ENCODE measurements around the gene RNASEH2A. TPM values are rescaled to one million over a fixed set of nuclear protein-coding genes. Genes with fewer than 3 reads are reported as not detected.

The RNASEH2A gene
- total and polyA plus RNA-seq, 2 of the 13 experiments (the other 11 are each of a cell fraction or from before 2014, with no cell fraction given), result 25.1 to 35.8 TPM

GRCh38 chr19:12778905-12779161, 27.6 kb upstream of the RNASEH2A start:
- Histone ChIP-seq H3K9ac (ENCODE audit: insufficient read depth, low read depth, low read length) (peak overlapping the region; percentile 53), H3K9me3 (ENCODE audit: low read length) (no peaks in the 10 kb centered on the region), H3K27me3 (ENCODE audit: control insufficient read depth in 1 of 2, insufficient read depth in 2 of 2, low read length in 2 of 2) (no peaks in the 10 kb centered on the region; a peak in 1 of 5 replicates), H2AFZ (ENCODE audit: low read length) (no peak overlapping the region), H3K27ac (ENCODE audit: extremely low read length, insufficient read depth, low read length) (no peak overlapping the region), H3K4me2 (ENCODE audit: low read depth, low read length) (peak overlapping the region; percentile 91), H3K4me3 (replicated peaks in 1 of 3; ENCODE audit: insufficient read depth in 1 of 3, low read depth in 2 of 3, low read length in 3 of 3) (peak overlapping the region; percentile 76 to 80 (median 79); a peak in 5 of 6 replicates), H3K4me1 (ENCODE audit: insufficient read depth, low read length) (peaks cover 56% of the 10 kb centered on the region), H4K20me1 (ENCODE audit: insufficient read depth, low read length) (no peaks in the 10 kb centered on the region), H3K79me2 (ENCODE audit: insufficient read depth, low read length) (no peaks in the 10 kb centered on the region), H3K36me3 (replicated peaks in 1 of 2; ENCODE audit: control insufficient read depth in 1 of 2, insufficient read depth in 2 of 2, low read length in 2 of 2) (no peaks in the 10 kb centered on the region)
- FAIRE-seq, result no peak
- in situ Hi-C loops (cut with HindIII; ENCODE audit: extremely low pct_ligation_motif_present, low pct_unique_long_range_greater_than_20kb), result no loop called here
- intact Hi-C loops (cut with micrococcal nuclease; ENCODE audit: unreplicated experiment), result loop anchor here (1.0 kb wide), 1 partner anchor 17 kb away; no protein-coding TSS in a partner anchor
- 10% methylated on average over 4 of the region's 6 CpGs for WGBS (ENCODE audit: low lambda C conversion rate)
- BruUV-seq (replicated peaks), result TSS peak; percentile 74
- ChIA-PET CTCF (ENCODE audit: low intra/inter-chr PET ratio, low total read pairs) (interaction anchor here (1.2 to 3.9 kb wide), 2 partner anchors 10 to 17 kb away, joined by 4 to 54 read pairs; no protein-coding TSS in a partner anchor), POLR2A (interaction anchor here (0.6 to 6.4 kb wide), 11 partner anchors 8 to 57 kb away, joined by 3 to 124 read pairs (median 5); partner anchors contain the start of genes JUNB, PRDX2 and THSD8)
- no peak for DNase-seq (ENCODE audit: low spot score)
- no peak for ATAC-seq
- TF ChIP-seq ASH2L (IDR thresholded peaks at IDR 0.05; ENCODE audit: insufficient read length, low read depth, low read length) (no peak), ZGPAT (CRISPR knock-in tag; IDR thresholded peaks at IDR 0.05) (0 out of 2 replicates have a peak, but pooled peaks have one; percentile 10), LCORL (IDR thresholded peaks at IDR 0.05) (no peak), LCORL (CRISPR knock-in tag; IDR thresholded peaks at IDR 0.05) (peak; percentile 13; the same call in 1 of the 2 replicates), SMAD3 (CRISPR knock-in tag; IDR thresholded peaks at IDR 0.05) (0 out of 2 replicates have a peak, but pooled peaks have one; percentile 16), SOX5 (CRISPR knock-in tag; IDR thresholded peaks at IDR 0.05; ENCODE audit: borderline replicate concordance) (no peak)
